HG02610 (cell line): ENCODE data around the gene ACTR8.

Experiments
- ATAC-seq: cut with Tn5 transposase; IDR thresholded peaks from one replicate; pipeline ENCODE4 v1.9.1; 2021; ENCODE audit warnings: mild to moderate bottlenecking, moderate library complexity; ENCODE audit not compliant: unreplicated experiment

The ACTR8 gene

GRCh38 chr3:53865732-53866499 lies 16.0 kb downstream of the ACTR8 start:
- ATAC-seq = no peak

- no peak for ATAC-seq
Measured at GRCh38 chr3:53863145-53863544, 18.8 kb downstream of the ACTR8 start.

- ATAC-seq = no peak
Measured at GRCh38 chr3:53862241-53862640, 19.7 kb downstream of the ACTR8 start.

- no peak for ATAC-seq
Measured at GRCh38 chr3:53860196-53860595, 21.8 kb downstream of the ACTR8 start.

- ATAC-seq = no peak
Measured at GRCh38 chr3:53859178-53859577, 22.8 kb downstream of the ACTR8 start.

GRCh38 chr3:53858096-53858741 lies 23.7 kb downstream of the ACTR8 start:
- ATAC-seq = no peak

GRCh38 chr3:53856964-53857363 lies 25.0 kb downstream of the ACTR8 start:
- no peak for ATAC-seq

- ATAC-seq = no peak
Measured at GRCh38 chr3:53850895-53851294, 31.1 kb downstream of the ACTR8 start.

GRCh38 chr3:53849916-53850315 lies 32.0 kb downstream of the ACTR8 start:
- no peak for ATAC-seq

- ATAC-seq = no peak
Measured at GRCh38 chr3:53846851-53847155, 35.1 kb downstream of the ACTR8 start.

- no peak for ATAC-seq
Measured at GRCh38 chr3:53846134-53846850, 35.7 kb downstream of the ACTR8 start, which contains the start of the genes CHDH and IL17RB. TSS of gene CHDH (minus strand) at chr3:53846419. CDS start at chr3:53824008, 22,411 bp downstream. TSS of gene IL17RB (plus strand) at chr3:53846568. CDS start at chr3:53846589, 21 bp downstream.

GRCh38 chr3:53845881-53846133 lies 36.1 kb downstream of the ACTR8 start:
- ATAC-seq = no peak

- ATAC-seq = no peak
Measured at GRCh38 chr3:53845103-53845880, 36.7 kb downstream of the ACTR8 start.

- no peak for ATAC-seq
Measured at GRCh38 chr3:53844262-53845102, 37.5 kb downstream of the ACTR8 start.

- ATAC-seq = peak; percentile 34
Measured at GRCh38 chr3:53843195-53844177, 38.5 kb downstream of the ACTR8 start.

- ATAC-seq = no peak
Measured at GRCh38 chr3:53842436-53843194, 39.3 kb downstream of the ACTR8 start.

- ATAC-seq = no peak
Measured at GRCh38 chr3:53841296-53841695, 40.7 kb downstream of the ACTR8 start.

GRCh38 chr3:53837331-53837730 lies 44.6 kb downstream of the ACTR8 start:
- no peak for ATAC-seq
